HG03565 (cell line): Measurements from ENCODE around the gene DCLK1.
"Not testable (repeated sequence)": the region's sequence is repeated elsewhere in the genome, so short reads cannot be mapped to it uniquely, and the experiment has no call there.

Experiments used
- ATAC-seq: cut with Tn5 transposase; IDR thresholded peaks from one replicate; pipeline ENCODE4 v1.9.1; 2021; ENCODE audit warnings: mild to moderate bottlenecking, moderate library complexity; ENCODE audit not compliant: unreplicated experiment

The DCLK1 gene

DNA sequence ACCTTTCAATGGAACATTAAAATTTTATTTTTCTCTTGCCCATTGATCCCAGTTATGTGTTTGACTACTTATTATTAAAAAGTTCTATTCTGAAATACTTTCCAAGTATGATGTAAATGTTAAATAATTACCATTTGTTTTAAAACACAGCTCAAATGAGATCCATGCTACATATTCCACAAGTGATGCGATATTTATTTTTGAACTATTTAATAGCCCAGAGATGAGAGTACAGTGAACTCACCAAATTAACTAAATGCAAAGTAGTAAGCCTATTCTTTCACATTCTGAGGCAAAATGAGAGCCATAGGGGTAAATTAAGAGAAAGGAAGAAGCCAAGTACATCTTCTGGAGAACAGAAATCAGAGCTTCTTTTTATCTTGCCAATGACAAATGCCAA is 1.2 kb upstream of the DCLK1 start:
- no peak for ATAC-seq

DNA sequence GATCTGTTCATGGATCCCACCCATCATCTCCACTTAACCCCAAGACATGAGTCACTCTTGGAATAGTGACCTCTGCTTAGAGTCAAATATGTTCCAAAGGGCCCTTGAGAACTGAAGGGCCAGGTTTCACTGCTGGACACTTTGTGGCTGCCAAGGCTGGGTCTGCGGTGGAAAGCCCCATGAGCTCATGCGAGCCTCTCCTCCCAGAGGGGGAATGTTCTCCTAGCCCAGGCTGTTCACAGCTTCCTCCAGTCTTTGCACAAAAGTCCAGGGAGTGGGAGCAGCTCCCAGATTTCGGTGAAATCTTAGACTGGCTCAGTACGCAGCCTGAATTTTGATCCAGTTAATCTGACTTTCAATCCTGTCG is 732 bp upstream of the DCLK1 start:
- ATAC-seq = no peak

GRCh38 chr13:36130552-36131221 is 495 bp downstream of the DCLK1 start:
- no peak for ATAC-seq

DNA sequence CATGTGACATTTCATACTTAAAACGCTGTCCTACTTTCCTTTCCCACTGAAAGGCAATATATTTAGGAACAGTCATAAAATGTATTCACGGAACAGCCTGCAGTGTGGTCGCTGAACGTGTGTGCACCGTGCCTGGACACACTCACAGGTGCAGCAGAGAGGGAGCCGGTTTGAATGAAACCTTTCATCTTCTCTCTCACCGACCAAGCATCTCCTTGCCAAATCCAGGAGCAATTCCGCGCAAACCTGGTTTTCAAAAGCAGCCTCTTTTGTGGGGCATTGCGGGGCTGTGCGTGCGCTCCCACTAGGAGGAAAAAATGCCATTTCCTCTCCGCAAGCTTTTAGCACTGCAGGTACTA is 1.0 kb downstream of the DCLK1 start:
- ATAC-seq = no peak

- no peak for ATAC-seq
Observed at GRCh38 chr13:36129539-36129938, 1.6 kb downstream of the DCLK1 start.

- no peak for ATAC-seq
Observed at GRCh38 chr13:36126491-36126890, 4.7 kb downstream of the DCLK1 start.

DNA sequence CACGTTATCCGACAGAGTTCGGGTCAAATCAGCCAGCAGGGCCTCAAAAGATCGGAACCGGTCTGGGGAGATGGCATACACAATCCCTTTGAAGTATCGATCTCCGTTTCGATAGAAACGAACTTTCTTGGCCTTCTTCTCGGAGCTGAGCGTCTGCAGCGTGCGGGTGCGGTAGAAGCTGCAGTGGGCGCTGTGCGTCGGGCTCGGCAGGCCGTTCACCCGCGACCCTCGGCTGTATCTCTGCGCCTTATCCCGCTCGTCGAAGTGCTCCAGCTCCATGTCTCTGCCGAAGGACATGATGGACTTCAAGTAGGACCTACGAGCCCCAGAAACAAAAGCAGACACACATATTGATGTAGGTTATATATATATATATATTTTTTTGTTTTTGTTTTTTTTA is 5.3 kb downstream of the DCLK1 start:
- ATAC-seq = no peak

DNA sequence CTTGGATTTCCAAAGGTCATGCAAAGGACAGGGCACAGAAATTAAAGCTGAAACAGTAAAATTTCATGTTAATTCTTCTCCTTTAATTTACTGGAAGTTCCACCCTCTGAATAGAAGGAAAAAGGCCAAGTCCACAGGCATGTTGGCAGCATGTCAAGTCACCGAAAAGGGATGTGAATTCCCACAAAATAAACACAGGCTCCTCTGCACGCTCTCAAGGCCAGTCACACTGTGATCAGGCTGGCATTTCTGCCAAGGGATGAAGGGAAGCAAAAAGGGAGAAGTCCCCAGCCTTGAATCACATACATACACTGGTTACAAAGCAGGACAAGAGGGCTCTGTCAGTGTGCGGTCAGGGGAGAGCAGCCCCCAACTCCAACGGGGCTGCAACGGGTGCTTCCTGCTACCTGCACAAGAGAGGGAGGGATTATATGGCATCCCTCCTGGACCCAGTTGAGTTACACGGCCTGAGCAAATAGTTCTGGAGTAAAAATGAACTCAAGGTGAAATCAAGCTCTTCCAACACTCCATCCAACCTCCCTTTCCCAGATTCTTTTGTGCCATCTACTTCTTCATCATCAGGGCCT is 6.9 kb downstream of the DCLK1 start:
- no peak for ATAC-seq

GRCh38 chr13:36115306-36115705 is 15.9 kb downstream of the DCLK1 start:
- ATAC-seq = no peak

GRCh38 chr13:36114233-36114632 is 16.9 kb downstream of the DCLK1 start:
- ATAC-seq = no peak

GRCh38 chr13:36108954-36109353 is 22.2 kb downstream of the DCLK1 start:
- ATAC-seq = no peak

DNA sequence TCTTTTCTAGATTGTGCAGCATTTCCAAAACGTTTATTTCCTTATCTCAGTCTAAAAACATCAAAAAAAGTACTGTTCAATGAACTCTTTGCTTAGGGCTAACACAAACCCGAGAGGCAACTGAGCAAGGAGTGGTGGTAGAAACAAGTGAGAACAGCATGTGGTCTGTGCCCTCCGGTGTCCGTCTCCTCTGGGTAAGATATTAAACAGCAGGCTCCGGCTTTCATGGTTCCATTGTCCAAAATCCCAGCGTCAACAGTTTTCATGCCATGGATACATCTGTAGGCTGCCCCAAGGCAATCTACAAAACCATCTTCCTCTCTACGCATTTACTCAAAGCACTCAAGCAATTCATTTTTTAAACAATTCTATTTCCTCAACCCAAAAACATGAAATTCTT is 22.8 kb downstream of the DCLK1 start:
- ATAC-seq = no peak

DNA sequence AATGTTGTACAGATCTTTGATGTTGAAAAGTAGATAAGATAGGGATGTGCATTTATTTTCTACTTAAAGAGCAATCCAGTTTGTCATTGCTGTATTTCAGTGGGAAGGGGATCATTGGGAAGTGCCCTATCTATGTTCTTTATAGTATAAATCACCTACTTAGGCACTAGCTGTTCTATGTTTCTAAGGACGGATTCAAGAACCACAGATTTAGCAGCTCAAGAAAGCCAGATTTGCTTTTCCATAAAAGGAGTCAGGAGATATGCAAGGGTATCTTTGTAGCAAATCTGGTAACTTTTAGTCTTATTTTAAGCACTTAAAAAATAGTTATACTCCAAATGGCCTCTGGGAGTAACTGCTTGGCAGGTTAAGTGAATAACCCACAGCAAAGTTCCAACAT is 23.7 kb downstream of the DCLK1 start:
- no peak for ATAC-seq

DNA sequence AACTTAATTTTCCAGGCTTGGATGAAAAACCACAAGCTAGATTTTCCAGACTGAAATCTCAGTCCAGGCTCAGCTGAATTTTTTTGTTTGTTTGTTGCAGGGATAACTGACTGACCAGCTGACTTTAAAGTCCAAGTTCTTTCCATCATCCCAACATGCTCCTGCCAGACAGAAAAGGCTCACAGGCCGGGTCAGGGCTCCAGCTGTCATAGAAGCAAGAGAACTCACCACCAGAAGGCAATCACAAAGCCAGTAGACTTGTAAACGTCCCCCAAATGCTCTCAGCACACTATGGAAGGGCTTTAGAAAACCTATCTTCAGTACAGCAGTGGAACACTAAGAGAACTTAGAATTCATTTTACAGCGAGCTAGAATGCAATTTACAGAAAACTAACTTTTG is 25.5 kb downstream of the DCLK1 start:
- ATAC-seq = no peak

GRCh38 chr13:36102721-36103120 is 28.5 kb downstream of the DCLK1 start:
- ATAC-seq = no peak

DNA sequence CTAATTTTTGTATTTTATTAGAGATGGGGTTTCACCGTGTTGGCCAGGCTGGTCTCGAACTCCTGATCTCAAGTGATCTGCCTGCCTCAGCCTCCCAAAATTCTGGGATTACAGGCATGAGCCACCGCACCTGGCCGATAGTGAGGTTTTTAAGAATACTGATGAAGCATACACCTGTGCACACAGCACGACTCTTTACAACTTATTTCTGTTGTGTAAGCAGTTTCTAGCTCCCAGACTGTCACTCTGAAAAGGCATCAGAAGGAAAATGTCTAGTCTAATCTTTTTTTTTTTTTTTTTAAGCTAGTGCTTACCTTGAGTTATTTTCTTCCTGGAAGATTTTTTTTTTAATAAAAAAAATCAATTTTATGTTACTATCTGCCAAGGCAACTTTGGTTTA is 29.3 kb downstream of the DCLK1 start:
- ATAC-seq = not testable (repeated sequence)

DNA sequence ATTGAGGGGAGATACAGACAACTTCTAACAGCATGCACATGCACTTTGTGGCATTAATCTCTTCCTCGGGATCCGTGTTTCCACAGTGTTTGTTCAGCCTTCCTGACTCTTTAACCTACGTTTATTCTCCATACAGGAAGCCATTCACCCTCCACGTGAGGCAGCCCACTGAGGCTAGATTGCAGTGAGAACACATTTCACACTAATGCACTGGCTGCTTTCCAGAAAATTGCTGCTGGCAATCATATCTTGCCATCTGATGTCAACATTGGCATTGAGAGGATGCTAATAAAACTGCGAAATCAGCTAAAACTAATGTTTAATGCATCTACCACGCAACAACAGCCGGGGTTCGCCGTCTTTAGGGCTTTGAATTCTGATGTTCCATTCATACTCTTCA is 30.0 kb downstream of the DCLK1 start:
- ATAC-seq = no peak

- ATAC-seq = no peak
Observed at GRCh38 chr13:36098080-36098479, 33.1 kb downstream of the DCLK1 start.

DNA sequence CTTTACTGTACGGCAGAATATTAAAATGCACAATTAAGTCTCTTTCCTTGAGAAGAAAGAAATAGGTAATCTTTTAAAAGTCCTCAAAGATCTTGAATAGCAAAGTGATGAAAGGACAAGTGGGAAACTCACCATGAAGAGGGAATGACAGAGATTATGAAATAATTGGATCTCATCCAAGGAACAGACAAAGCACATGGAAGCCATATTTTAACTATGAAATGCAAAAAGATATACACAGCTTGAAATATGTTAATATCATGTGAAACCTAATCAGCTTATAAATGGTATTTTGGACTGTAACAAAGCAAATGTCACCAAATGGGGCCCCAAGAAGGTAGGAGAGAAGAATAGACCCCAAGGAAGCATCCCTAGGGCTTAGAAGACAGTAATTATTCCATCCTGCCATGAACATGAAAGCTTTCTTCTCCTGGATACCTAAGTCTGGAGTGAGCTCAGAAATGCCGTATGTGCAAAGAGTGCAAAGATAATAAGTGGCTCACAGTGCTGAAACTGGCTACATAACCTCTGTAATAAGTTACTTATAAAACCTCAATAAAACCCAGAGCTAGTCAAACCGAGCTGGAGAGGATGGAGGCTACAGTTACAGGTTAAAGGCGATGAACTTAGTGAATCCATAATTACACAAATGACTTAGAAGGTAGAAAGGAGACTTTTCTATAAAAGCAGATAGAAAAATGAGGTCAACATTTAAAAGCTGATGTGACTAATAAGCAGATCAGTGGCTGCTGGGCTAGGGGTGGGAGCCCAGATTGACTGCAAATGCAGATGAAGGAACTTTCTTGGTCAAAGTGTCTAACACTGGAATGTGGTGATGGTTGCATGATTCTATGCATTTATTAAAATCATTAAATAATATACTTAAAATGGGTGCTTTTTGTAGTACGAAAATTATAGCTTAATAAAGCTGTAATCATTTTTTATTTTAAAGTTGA is 34.4 kb downstream of the DCLK1 start:
- no peak for ATAC-seq

DNA sequence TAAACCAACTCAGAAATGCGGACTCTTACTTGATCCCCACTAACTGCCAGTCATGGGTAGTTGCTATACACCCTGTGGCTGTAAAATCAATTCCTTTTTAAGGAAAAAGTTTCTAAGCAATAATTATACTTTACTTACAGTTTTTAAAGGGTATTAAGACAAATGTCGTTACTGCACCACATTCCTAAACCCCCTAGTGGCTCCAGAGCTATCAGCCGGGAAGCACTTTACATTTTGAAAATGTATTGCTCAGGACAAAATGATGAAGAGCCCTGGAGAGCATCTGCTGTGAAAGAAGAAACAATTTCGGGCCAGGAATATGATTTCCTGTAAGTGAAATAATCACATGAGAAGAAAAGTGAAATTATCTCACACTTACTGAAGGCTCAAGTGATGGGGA is 36.7 kb downstream of the DCLK1 start:
- ATAC-seq = no peak

DNA sequence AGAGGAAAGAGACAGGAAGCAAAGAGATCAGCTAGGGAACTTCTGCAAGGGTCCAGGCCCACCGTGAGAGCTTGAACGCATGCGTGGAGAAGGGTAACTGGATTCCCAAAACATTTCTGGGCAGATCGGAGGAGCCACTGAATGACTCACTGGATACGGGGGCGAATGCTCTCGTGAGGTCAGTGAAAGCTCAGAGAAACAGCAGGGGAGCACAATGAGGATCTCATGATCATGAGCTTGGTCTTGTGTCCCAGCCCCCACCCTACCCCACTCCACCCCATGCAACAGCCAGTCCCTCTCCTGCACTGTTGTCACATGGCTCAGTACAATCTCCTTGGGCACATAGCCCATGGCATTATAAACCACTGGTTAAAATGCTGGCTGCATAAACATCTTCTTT is 40.6 kb downstream of the DCLK1 start:
- ATAC-seq = no peak

DNA sequence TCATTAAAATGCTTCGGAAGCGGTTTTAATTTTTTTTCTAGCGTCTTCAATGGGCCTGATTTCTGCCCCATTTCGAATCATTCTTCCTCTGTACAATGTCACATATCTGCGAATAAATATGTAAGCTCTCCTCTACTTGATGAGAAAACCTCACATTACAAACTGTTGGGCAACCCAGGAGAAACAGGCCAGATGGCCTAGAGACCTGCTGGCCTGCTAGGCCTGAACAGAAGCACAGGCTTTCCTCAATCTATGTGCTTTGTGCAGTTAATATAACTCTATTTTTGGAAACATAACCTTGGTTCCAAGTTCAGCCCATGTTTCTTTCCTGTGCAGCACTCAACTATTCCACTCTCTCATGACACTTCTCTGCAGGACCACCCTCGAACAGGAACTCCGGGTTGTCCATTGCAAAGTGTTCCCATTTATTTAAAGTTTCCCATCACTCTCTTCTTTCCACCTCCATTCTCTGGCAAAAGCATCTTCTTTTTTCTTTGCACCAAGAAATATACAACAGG is 42.0 kb downstream of the DCLK1 start:
- ATAC-seq = no peak
